Memory B cell (primary cell): ENCODE data around the gene SIK1.
A peak's percentile ranks its signal among the peaks of the same experiment; 100 is the strongest.
"Not testable (repeated sequence)": the region's sequence is repeated elsewhere in the genome, so short reads cannot be mapped to it uniquely, and the experiment has no call there.

Experiments used
- ATAC-seq: fragments of 150-1000 bp; cut with Tn5 transposase; 2 replicates; pipeline ENCODE4 v1.10.0; 2021; ENCODE audit warnings: low read depth, mild to moderate bottlenecking, moderate library complexity
- DNase-seq, 2 donors: peaks; one replicate each; pipeline ENCODE4 v3.0.0; 2022; ENCODE audit warnings: low spot score in 2 of 2
- H3K27ac Mint-ChIP-seq: one replicate; pipeline ENCODE4 v1.8.0; 2022; ENCODE audit warnings: mild to moderate bottlenecking, moderate library complexity, mixed read lengths
- H3K27me3 Mint-ChIP-seq: one replicate; pipeline ENCODE4 v1.8.0; 2022; ENCODE audit warnings: mixed read lengths
- H3K36me3 Mint-ChIP-seq: one replicate; pipeline ENCODE4 v1.8.0; 2022; ENCODE audit warnings: mild to moderate bottlenecking, mixed read lengths
- H3K4me1 Mint-ChIP-seq: one replicate; pipeline ENCODE4 v1.8.0; 2022; ENCODE audit warnings: mixed read lengths
- H3K4me3 Mint-ChIP-seq: one replicate; pipeline ENCODE4 v1.8.0; 2022; ENCODE audit warnings: mild to moderate bottlenecking, moderate library complexity, mixed read lengths
- H3K9me3 Mint-ChIP-seq: one replicate; pipeline ENCODE4 v1.8.0; 2022; ENCODE audit warnings: mixed read lengths

Gene SIK1

DNA sequence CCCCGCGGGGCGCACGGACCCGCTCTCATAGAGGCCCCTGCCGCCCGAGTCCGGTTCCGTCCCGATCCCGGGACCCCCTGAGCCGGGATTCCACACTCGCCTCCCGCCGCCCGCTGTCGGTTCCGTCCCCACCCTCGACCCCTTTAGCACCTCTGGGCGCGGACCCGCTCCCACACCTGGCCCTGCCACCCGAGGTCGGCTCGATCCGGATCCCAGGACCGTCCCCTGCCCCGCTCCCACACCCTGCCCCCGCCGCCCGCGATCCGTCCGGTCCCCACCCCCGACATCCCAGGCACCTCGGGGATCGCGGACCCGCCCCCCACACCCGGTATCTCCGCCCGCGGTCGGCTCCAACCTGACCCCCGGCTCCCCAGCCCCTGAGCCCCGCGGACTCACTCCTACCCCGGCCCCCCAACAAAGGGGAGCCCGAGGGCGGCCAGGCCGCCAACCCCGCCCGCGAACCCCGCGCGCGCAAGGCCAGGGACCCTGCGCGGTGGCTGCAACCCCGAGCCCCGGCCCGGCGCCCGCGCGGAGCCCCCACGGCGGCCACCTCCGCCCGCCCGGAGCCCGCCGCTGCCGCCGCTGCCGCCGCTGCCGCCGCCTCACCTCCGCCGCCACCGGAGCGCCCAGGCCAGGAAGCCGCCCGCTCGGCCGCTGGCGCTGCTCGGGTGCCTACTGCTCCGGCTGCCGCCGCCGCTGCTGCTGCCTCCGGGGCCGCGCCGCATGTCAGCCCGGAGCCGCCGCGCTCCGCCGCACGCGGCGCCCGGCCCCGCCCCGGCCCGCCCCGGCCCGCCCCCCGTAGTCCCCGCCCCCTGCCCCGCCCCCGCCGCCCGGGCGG is at the start of gene SIK1:
Gene SIK1 (minus strand): TSS at position 728 of the 838 bp plus-strand sequence. CDS start 953 bp downstream, outside the sequence.
- H3K4me3 Mint-ChIP-seq, DNase-seq, H3K4me1 Mint-ChIP-seq, H3K36me3 Mint-ChIP-seq, H3K27me3 Mint-ChIP-seq, H3K27ac Mint-ChIP-seq, H3K9me3 Mint-ChIP-seq: not testable (repeated sequence)
- peak; percentile 59 for ATAC-seq

DNA sequence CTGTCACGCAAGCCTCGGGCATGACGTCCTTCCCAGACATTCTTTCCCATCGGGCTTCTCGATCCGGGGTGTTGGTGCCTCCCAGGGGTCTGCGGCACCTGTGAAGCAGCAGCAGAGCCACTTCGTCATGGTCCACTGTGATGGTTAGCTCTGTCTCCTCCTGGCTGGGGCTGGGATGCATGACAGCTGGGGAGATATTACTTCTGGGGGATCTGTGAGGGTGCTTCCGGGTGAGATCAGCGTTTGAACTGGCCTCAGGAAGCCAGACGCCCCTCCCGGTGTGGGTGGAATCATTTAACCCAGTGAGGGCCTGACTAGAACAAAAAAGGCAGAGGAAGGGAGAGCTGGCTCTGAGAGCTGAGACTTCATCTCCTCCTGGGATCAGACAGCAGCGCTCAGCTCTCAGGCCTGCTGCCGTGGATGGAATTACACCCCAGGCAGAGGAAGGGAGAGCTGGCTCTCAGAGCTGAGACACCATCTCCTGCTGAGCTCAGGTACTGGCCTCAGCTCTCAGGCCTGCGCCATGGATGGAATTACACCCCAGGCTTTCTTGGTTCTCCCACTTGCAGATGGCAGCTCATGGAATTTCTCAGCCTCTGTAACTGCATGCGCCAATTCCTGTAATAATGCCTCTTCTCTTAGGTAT is 44.8 kb upstream of the SIK1 start:
- ATAC-seq, H3K27me3 Mint-ChIP-seq, H3K36me3 Mint-ChIP-seq, H3K4me1 Mint-ChIP-seq, H3K4me3 Mint-ChIP-seq, H3K9me3 Mint-ChIP-seq, DNase-seq, H3K27ac Mint-ChIP-seq: not testable (repeated sequence)

DNA sequence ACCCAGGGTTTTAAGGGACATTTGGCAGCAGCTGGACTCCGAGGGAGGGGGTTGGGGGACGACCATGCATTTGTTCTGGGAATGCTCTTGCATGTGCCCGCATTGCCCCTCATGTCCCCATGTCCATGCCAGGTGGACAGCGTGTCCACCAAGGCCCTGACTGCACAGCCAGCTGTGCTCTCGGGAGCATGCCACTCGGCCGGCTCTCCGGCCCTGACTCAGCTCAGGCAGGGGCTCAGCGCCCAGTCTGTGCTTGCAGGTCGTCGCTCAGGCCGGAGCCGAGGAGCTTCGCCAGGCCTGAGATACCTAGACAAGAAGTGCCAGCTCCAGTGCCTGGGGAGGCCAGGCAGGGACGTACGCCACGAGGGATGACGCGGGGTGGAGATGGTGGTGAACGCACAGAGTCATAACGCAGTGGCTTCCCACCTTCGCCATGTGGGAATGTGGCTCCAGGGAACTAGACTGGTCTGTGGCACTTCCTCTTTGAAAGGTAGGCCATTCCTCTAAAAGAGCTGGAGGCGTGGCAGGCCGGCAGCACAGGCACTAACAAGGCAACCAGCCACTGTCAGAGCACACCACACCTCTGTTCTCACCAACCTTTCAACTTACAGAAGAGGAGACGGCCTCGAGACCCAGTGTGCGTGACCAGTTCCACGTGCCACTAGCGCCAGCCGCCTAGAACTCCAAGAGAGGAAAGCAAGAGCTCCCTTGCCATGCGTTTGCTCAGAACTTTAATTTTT is 43.0 kb upstream of the SIK1 start:
- H3K4me3 Mint-ChIP-seq, H3K36me3 Mint-ChIP-seq: not testable (repeated sequence)

DNA sequence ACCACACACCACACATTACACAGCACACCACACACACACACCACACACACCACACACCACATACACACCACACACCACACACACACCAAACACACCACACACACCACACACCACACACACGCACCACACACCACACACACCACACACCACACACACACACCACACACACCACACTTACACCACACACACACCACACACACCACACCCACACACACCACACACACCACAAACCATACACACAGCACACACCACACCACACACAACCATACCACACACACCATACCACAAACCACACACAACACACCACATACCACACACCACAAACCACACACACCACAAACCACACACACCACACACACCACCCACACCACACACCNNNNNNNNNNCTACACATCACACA is 40.9 kb upstream of the SIK1 start:
- Mint-ChIP-seq H3K4me1 (peaks cover 4% of the 10 kb centered on the region), H3K36me3 (no peaks in the 10 kb centered on the region), H3K9me3 (no peaks in the 10 kb centered on the region), H3K4me3 (no peak overlapping the region), H3K27me3 (peaks cover 4% of the 10 kb centered on the region), H3K27ac (peak overlapping the region; percentile 49)
- DNase-seq (no peak), ATAC-seq (no peak)

More for the DNA sequence above, 43.0 kb upstream of the SIK1 start:
- not testable (repeated sequence) for H3K27me3 Mint-ChIP-seq, H3K27ac Mint-ChIP-seq, ATAC-seq, DNase-seq, H3K4me1 Mint-ChIP-seq, H3K9me3 Mint-ChIP-seq

DNA sequence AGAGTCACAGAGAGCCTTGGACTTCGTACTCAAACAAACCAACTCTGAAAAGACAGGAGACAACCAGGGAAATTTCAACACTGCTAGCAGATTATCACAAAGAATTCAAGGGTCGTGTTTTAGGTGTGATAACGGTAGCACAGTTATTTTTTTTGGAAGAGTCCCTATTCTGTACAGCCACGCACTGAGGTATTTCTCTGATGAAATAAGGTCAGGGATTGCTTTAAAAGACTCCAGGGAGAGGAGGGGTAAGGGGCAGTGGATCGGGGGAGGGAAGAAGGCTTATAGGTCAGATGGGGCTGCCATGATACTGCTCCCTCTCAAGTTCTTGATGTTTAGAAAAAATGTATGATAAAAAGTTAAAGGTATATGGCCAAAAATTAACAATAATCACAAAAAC is 38.2 kb upstream of the SIK1 start:
- H3K9me3 Mint-ChIP-seq, H3K27me3 Mint-ChIP-seq, ATAC-seq, H3K4me3 Mint-ChIP-seq, DNase-seq, H3K4me1 Mint-ChIP-seq, H3K27ac Mint-ChIP-seq, H3K36me3 Mint-ChIP-seq: not testable (repeated sequence)

DNA sequence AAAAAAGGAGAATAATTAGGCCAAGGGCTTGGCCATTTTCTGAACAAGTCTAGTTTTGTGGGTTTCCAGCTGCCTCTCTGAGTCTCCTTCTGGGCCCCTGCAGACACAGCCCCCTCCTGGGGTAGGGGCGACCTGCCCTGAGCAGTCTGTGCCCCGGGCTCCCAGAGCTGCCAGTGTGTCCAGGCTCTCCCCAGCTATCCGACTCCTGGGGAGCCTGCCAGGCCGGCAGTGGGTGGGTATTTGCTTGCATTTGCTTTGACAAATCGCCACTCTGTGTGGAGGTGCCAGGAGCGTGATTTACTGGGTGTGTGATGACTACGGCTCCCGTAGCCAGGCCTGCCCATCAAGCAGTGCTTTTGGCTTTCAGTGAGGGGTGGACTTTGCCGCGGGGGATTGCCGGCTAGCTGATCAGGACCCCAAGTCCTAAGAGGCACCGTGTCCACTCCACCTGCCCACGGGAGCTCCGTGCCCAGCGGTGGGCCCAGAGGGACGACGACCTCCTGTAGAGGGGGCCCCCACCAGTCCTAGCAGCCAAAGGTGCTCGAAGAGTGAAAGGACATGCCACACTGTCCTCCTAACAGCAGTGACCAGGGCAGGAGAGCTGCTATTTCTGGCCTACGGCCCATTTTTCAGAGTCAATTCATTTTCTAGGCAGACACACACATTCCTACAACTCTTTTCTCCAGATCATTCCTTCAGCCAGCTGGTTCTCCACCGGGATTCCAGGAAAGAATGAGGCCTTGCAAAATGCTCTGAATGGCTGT is 36.7 kb upstream of the SIK1 start:
- not testable (repeated sequence) for H3K9me3 Mint-ChIP-seq, ATAC-seq, H3K4me3 Mint-ChIP-seq, DNase-seq, H3K4me1 Mint-ChIP-seq, H3K27ac Mint-ChIP-seq, H3K36me3 Mint-ChIP-seq, H3K27me3 Mint-ChIP-seq

DNA sequence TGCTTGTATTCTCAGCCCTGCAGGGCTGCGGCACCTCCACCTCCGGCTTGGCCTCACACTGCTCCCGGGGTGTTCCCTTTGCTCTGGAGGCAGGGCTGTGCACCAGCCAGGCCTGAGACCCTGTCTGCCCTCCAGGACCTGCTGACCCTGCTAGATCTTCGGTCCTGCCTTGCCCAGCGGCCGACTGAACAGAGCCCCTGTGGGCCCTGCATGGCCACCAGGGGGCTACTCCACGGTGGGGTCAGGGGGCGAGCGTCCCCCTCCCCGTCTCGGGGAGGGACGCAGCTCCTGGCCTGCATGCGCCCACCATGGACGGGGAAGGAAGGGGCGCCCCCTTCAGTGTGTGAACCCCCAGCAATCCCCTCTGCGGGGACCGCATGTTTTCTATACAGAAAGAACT is 36.0 kb upstream of the SIK1 start:
- not testable (repeated sequence) for ATAC-seq, H3K27me3 Mint-ChIP-seq, H3K9me3 Mint-ChIP-seq, H3K27ac Mint-ChIP-seq, H3K4me3 Mint-ChIP-seq, DNase-seq, H3K4me1 Mint-ChIP-seq, H3K36me3 Mint-ChIP-seq

DNA sequence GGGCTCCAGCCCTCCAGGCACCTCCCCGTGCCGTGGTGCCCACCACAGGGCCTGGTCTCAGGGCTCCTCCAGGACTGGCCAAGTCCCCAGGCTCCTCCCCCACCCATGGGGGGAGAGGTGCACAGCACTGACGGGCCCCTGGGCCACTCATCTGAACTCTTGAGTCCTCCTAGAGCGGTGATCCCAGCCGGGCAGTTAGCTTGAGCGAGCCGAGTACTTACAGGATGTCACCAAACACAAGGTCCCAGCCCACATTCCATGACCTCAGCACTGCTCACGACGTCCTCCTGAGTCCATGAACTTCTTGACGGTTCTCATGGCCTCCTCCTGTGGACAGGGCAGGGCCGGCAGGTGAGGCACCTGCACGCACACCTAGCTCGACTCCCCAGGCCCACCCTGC is 33.5 kb upstream of the SIK1 start:
- H3K4me3 Mint-ChIP-seq, ATAC-seq, DNase-seq, H3K27ac Mint-ChIP-seq, H3K4me1 Mint-ChIP-seq, H3K9me3 Mint-ChIP-seq, H3K27me3 Mint-ChIP-seq, H3K36me3 Mint-ChIP-seq: not testable (repeated sequence)

DNA sequence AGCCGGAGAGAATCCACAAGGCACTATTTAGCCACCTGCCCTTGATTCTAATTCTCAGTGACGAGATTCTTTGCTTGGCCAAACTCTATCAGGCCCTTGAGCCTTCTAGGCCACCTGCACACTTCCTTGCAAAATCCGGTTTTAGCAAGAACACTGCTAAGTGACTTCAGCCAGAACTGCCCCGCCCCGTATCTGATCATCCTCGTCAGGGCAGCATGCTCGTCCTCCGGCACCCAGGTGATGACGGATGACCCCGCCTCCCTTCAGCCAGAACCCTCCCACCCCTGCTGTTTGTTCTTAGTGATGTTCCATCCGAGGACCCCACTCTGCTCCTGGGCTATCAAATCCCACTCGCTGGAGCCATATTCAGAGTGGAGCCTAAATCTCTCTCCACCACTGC is 32.1 kb upstream of the SIK1 start:
- DNase-seq, ATAC-seq, H3K27ac Mint-ChIP-seq, H3K4me3 Mint-ChIP-seq, H3K9me3 Mint-ChIP-seq, H3K4me1 Mint-ChIP-seq, H3K27me3 Mint-ChIP-seq, H3K36me3 Mint-ChIP-seq: not testable (repeated sequence)

DNA sequence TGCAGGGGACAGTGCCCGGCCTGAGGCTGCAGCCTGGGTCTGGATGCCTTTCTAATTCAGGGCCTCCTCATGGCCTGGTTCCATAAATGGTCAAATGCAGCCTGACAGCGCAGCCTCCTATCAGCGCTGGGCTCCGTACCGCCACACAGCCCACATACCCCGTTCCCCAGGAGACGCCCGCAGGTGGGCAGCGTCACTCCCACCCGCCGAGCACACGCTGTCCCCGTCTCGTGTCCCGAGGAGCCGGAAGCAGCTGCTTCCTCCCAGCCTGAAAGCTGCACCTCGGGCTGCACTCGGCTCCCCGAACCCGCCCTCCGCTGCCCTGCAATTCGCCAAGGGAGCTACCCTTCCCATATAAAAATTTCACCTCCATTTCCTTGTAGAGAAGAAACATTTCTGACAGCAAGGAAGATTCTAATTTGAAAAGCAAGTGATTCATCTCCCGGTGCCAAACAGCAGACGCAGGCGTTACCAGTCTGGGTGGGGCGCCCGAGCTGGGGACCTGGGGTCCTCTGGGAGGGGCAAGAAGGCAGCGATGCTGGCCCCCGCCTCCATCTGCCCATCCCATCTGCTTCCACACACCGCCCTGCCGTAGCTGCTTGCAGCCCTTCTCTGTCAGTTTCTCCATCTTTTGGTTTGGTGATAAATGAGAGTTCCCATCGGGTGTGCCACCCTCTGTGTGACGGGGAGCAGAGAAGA is 29.8 kb upstream of the SIK1 start:
- H3K27ac Mint-ChIP-seq, H3K4me3 Mint-ChIP-seq, H3K27me3 Mint-ChIP-seq, DNase-seq, H3K9me3 Mint-ChIP-seq, H3K36me3 Mint-ChIP-seq, H3K4me1 Mint-ChIP-seq: not testable (repeated sequence)
- peak; percentile 70 for ATAC-seq

DNA sequence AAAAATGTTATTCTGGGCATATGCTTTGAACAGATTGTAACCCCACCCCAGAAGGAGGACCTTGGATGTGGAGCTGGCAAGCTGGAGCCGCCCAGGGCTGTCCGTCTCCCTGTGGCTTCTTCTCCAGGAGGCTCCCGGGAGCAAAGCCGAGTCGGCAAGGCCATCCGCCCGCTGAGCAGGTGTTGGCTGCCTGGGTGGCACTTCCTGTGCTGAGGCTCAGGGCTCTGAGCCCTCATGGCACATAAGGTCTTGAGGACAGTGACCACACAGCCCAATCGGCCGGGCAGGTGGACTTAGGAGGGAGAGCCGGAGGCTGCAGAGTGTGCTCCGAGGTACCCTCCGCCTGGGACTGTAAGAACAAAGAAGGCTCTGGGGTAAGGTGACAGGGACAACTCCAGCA is 28.8 kb upstream of the SIK1 start:
- not testable (repeated sequence) for H3K27me3 Mint-ChIP-seq, H3K36me3 Mint-ChIP-seq, ATAC-seq, DNase-seq, H3K4me1 Mint-ChIP-seq, H3K4me3 Mint-ChIP-seq, H3K27ac Mint-ChIP-seq, H3K9me3 Mint-ChIP-seq

DNA sequence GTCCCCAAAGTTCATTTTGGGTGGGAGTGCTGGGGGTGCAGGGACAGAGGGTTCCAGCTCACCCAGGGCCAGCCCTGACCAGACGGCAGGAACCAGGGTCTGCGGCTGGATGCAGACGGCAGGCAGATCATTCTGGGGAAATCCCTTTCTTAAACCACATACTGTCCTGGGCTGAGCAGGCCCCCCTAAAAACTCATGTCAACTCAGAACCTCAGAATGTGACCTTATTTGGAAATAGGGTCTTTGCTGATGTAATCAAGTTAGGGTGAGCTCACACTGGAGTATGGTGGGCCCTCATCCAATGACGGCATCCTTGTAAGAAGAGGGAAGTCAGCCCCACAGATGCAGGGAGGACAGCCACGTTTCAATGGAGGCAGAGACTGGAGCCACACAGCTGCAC is 27.2 kb upstream of the SIK1 start:
- H3K36me3 Mint-ChIP-seq, H3K27ac Mint-ChIP-seq, H3K4me3 Mint-ChIP-seq, H3K27me3 Mint-ChIP-seq, H3K9me3 Mint-ChIP-seq, DNase-seq, H3K4me1 Mint-ChIP-seq: not testable (repeated sequence)
- peak; percentile 55 for ATAC-seq

DNA sequence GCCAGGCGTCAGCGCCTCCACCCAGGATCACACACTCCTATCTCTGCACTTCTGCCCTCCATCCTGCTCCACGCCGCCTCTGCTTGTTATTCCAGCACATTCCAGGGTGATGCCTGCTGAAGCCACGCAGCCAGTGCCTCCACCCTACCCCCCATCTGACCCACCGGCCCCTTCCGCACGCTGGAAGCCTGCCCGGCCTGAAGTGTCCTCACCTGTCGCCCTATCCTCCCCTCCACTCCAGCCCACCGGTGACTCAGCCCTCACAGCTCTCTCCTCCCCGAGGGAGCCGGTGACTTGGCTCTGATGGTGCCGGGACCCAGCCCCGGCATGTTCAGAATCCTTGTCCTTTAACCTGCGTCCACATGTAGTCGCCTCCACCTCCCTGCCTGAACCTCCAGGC is 24.9 kb upstream of the SIK1 start:
- not testable (repeated sequence) for ATAC-seq, H3K27me3 Mint-ChIP-seq, DNase-seq, H3K4me3 Mint-ChIP-seq, H3K4me1 Mint-ChIP-seq, H3K36me3 Mint-ChIP-seq, H3K27ac Mint-ChIP-seq, H3K9me3 Mint-ChIP-seq
